Endothelial cell of umbilical vein (primary cell): ENCODE results near the gene ADGRD2. TPM values are rescaled to one million over a fixed set of nuclear protein-coding genes. Genes with fewer than 3 reads are reported as not detected.

Experiments
- BruUV-seq: library from RNA; stranded (reverse); fragments of 400-500 nt; replicated peaks from 2 replicates; lab custom pipeline; 2021; lab: Mats Ljungman, UMichigan
- CTCF ChIA-PET: fragments of 300-600, 350-600 bp; sonication (Branson Sonifier 250); formaldehyde crosslinking; loops from one replicate; lab custom pipeline; 2021; ENCODE audit warnings: antibody characterized with exemption, inconsistent platforms; lab: Charles Lee
- POLR2A ChIA-PET: fragments of 300-600, 350-600 bp; sonication (Branson Sonifier 250); formaldehyde crosslinking; loops from one replicate; lab custom pipeline; 2021; ENCODE audit warnings: antibody characterized with exemption, inconsistent platforms; lab: Charles Lee
- DNase-seq: peaks from one replicate; pipeline ENCODE4 v3.0.0-alpha.2; 2011; ENCODE audit warnings: low read depth, low spot score
- FAIRE-seq: peaks from 2 replicates; lab custom pipeline; 2011; peaks lifted over from hg19 to GRCh38; lab: Jason Lieb, UNC
- H2AFZ ChIP-seq: 2 replicates; pipeline ENCODE4 v1.6.0; 2012; ENCODE audit warnings: low read depth, low read length, control low read depth, inconsistent platforms
- H3K27ac ChIP-seq: 2 replicates; pipeline ENCODE4 v1.5.1; 2011; ENCODE audit warnings: low read depth, mild to moderate bottlenecking, control low read depth, low read length, moderate library complexity; ENCODE audit not compliant: insufficient read depth
- H3K27me3 ChIP-seq, 2 experiments: 2 replicates each; pipeline versions ENCODE4 v1.6.0 to v1.6.1; 2011; ENCODE audit warnings: low read length in 2 of 2, mixed read lengths in 1 of 2; ENCODE audit not compliant: control insufficient read depth in 2 of 2, insufficient read depth in 2 of 2
- H3K36me3 ChIP-seq, 2 experiments: 2 replicates in 1 of 2; 3 replicates in 1 of 2; pipeline ENCODE4 v1.5.1; 2011; ENCODE audit warnings: low read length in 2 of 2, mild to moderate bottlenecking in 1 of 2, moderate library complexity in 1 of 2; ENCODE audit not compliant: control insufficient read depth in 2 of 2, insufficient read depth in 2 of 2; ENCODE audit errors: extremely low read depth in 1 of 2
- H3K4me1 ChIP-seq: 3 replicates; pipeline ENCODE4 v1.5.1; 2011; ENCODE audit warnings: mild to moderate bottlenecking, low read length; ENCODE audit not compliant: control insufficient read depth, insufficient read depth; ENCODE audit errors: extremely low read depth
- H3K4me2 ChIP-seq: 2 replicates; pipeline ENCODE4 v1.6.1; 2011; ENCODE audit warnings: low read length, control low read depth, mixed read lengths; ENCODE audit not compliant: insufficient read depth
- H3K4me3 ChIP-seq, 3 experiments: fragments of 200-600 bp in 1 of 3; sonication (generic), shearing (Covaris generic) in 1 of 3; replicated peaks in 1 of 3; 2 replicates each; pipeline ENCODE4 v1.5.1; 2011 to 2016; ENCODE audit warnings: control low read depth in 3 of 3, low read length in 3 of 3, mild to moderate bottlenecking in 2 of 3, inconsistent platforms in 1 of 3, low read depth in 1 of 3, moderate library complexity in 1 of 3; ENCODE audit not compliant: insufficient read depth in 1 of 3
- H3K79me2 ChIP-seq: 2 replicates; pipeline ENCODE4 v1.6.0; 2012; ENCODE audit warnings: low read length, inconsistent platforms; ENCODE audit not compliant: control insufficient read depth, insufficient read depth
- H3K9ac ChIP-seq: replicated peaks from 2 replicates; pipeline ENCODE3; 2011; ENCODE audit warnings: low read length, control low read depth; ENCODE audit not compliant: insufficient read depth; ENCODE audit errors: extremely low read depth
- H3K9me1 ChIP-seq: replicated peaks from 3 replicates; pipeline ENCODE4 v1.6.0; 2011; ENCODE audit warnings: mild to moderate bottlenecking, low read length; ENCODE audit not compliant: control insufficient read depth, insufficient read depth; ENCODE audit errors: extremely low read depth
- H3K9me3 ChIP-seq: replicated peaks from 2 replicates; pipeline ENCODE4 v1.5.1; 2012; ENCODE audit warnings: low read length, inconsistent platforms; ENCODE audit not compliant: control insufficient read depth, insufficient read depth
- H4K20me1 ChIP-seq: replicated peaks from 2 replicates; pipeline ENCODE3; 2011; ENCODE audit warnings: mild to moderate bottlenecking, low read length; ENCODE audit not compliant: control insufficient read depth, insufficient read depth; ENCODE audit errors: extremely low read depth
- EZH2 ChIP-seq: IDR thresholded peaks from 2 replicates; pipeline ENCODE4 v1.6.1; 2012; ENCODE audit warnings: borderline replicate concordance, low read depth, mild to moderate bottlenecking, moderate library complexity, low read length, inconsistent platforms; ENCODE audit not compliant: severe bottlenecking
- FOS ChIP-seq: IDR thresholded peaks from 2 replicates; pipeline ENCODE4 v1.6.1; 2011; ENCODE audit warnings: mild to moderate bottlenecking, low read length, moderate library complexity, borderline replicate concordance; ENCODE audit not compliant: insufficient read depth
- GATA2 ChIP-seq: IDR thresholded peaks from 2 replicates; pipeline ENCODE4 v1.7.0; 2011; ENCODE audit warnings: low read depth, mild to moderate bottlenecking, moderate library complexity, mixed read lengths, low read length; ENCODE audit not compliant: insufficient read length, insufficient read depth
- JUN ChIP-seq: IDR thresholded peaks from 2 replicates; pipeline ENCODE4 v1.6.1; 2011; ENCODE audit warnings: borderline replicate concordance, low read depth; ENCODE audit not compliant: insufficient read length, insufficient read depth
- MAX ChIP-seq: IDR thresholded peaks from 2 replicates; pipeline ENCODE4 v1.6.1; 2011; ENCODE audit not compliant: insufficient read depth, insufficient read length
- MYC ChIP-seq: IDR thresholded peaks from one replicate; pipeline ENCODE4 v1.6.1; 2011; ENCODE audit warnings: mild to moderate bottlenecking, low read depth, low read length
- POLR2A ChIP-seq: IDR thresholded peaks from 2 replicates; pipeline ENCODE4 v1.6.1; 2012; ENCODE audit warnings: low read depth, mild to moderate bottlenecking, control low read depth, low read length
- POLR2AphosphoS5 ChIP-seq: IDR thresholded peaks from 2 replicates; pipeline ENCODE4 v1.6.1; 2012; ENCODE audit warnings: low read depth, mild to moderate bottlenecking, control low read depth, low read length, moderate library complexity; ENCODE audit not compliant: insufficient read depth
- dilution Hi-C: fragments of 300-500 bp; cut with MboI; formaldehyde crosslinking; loops from one replicate; pipeline ENCODE4 v1.15.0; 2019; ENCODE audit warnings: low sequenced_read_pairs; ENCODE audit not compliant: extremely low pct_ligation_motif_present
- intact Hi-C: fragments of 100-400 bp; cut with micrococcal nuclease; formaldehyde crosslinking; loops from one replicate; pipeline ENCODE4 v1.10.0; 2022
- polyA plus RNA-seq, 4 experiments: library from polyadenylated mRNA; depleted of rRNA in 3 of 4; stranded (reverse) in 3 of 4; unstranded in 1 of 4; fragments of >200 nt; gene quantifications; 2 replicates each; pipeline versions ENCODE4 v1.2.1 to v1.2.3, GENCODE V29; 2011 to 2012; ENCODE audit warnings: missing spikeins in 1 of 4
- total RNA-seq: library from RNA; stranded (reverse); gene quantifications from 2 replicates; pipeline ENCODE4 v1.2.3, GENCODE V29; 2021
- TF ChIP-seq, protein P1 (sequence below), 2 donors: IDR thresholded peaks; 1 replicate in 1 of 2; 2 replicates in 1 of 2; pipeline ENCODE4 v1.5.1; 2011; ENCODE audit warnings: low read length in 2 of 2, mild to moderate bottlenecking in 2 of 2, moderate library complexity in 2 of 2, control low read depth in 1 of 2, inconsistent platforms in 1 of 2, low read depth in 1 of 2; ENCODE audit not compliant: insufficient read depth in 1 of 2; ENCODE audit errors: extremely low read depth in 1 of 2

Gene ADGRD2
- total and polyA plus RNA-seq, 2 donors (not counting 3 experiments of a cell fraction or from before 2014, with no cell fraction given): not detected

GRCh38 chr9:124502711-124503702, 52.8 kb downstream of the ADGRD2 start:
- Histone ChIP-seq H3K27me3 (peaks cover 41 to 50% of the 10 kb centered on the region in 2 experiments), H3K27ac (no peak overlapping the region), H3K9me3 (no peaks in the 10 kb centered on the region), H3K9ac (no peak overlapping the region), H2AFZ (no peak overlapping the region), H4K20me1 (no peaks in the 10 kb centered on the region), H3K4me1 (no peaks in the 10 kb centered on the region), H3K4me3 (no peak overlapping the region), H3K4me2 (no peak overlapping the region), H3K9me1 (no peaks in the 10 kb centered on the region), H3K36me3 (no peaks in the 10 kb centered on the region), H3K79me2 (no peaks in the 10 kb centered on the region)
- no TSS peak for BruUV-seq
- intact Hi-C loops (no loop called here), dilution Hi-C loops (no loop called here)
- ChIA-PET POLR2A (no interaction called here), CTCF (no interaction called here)
- TF ChIP-seq JUN (no peak), GATA2 (no peak), FOS (no peak), EZH2 (no peak), MYC (no peak), POLR2A (no peak), POLR2AphosphoS5 (no peak), MAX (no peak)
- TF ChIP-seq, protein P1, sequence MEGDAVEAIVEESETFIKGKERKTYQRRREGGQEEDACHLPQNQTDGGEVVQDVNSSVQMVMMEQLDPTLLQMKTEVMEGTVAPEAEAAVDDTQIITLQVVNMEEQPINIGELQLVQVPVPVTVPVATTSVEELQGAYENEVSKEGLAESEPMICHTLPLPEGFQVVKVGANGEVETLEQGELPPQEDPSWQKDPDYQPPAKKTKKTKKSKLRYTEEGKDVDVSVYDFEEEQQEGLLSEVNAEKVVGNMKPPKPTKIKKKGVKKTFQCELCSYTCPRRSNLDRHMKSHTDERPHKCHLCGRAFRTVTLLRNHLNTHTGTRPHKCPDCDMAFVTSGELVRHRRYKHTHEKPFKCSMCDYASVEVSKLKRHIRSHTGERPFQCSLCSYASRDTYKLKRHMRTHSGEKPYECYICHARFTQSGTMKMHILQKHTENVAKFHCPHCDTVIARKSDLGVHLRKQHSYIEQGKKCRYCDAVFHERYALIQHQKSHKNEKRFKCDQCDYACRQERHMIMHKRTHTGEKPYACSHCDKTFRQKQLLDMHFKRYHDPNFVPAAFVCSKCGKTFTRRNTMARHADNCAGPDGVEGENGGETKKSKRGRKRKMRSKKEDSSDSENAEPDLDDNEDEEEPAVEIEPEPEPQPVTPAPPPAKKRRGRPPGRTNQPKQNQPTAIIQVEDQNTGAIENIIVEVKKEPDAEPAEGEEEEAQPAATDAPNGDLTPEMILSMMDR (IDR thresholded peaks at IDR 0.05; ENCODE audit: extremely low read depth in 1 of 2, insufficient read depth in 1 of 2, low read depth in 1 of 2, low read length in 2 of 2): no peak
- DNase-seq: no peak
- no peak for FAIRE-seq
